Activated CD8-positive, alpha-beta T cell treated with anti-CD3 and anti-CD28 coated beads for 36 hours (primary cell): Measurements from ENCODE around the gene NKAIN2. TPM values are rescaled to one million over a fixed set of nuclear protein-coding genes. Genes with fewer than 3 reads are reported as not detected.

Source experiments
- ATAC-seq: fragments of 200-7000 bp; cut with Tn5 transposase; one replicate; pipeline ENCODE4 v1.10.0; 2021; ENCODE audit warnings: mild to moderate bottlenecking, moderate library complexity
- CTCF ChIA-PET: fragments of 350-600 bp; sonication (Branson Sonifier 250); formaldehyde crosslinking; loops from one replicate; lab custom pipeline; 2021; ENCODE audit warnings: antibody characterized with exemption; lab: Charles Lee
- POLR2A ChIA-PET: fragments of 350-600 bp; sonication (Branson Sonifier 250); formaldehyde crosslinking; loops from one replicate; lab custom pipeline; 2021; ENCODE audit warnings: antibody characterized with exemption; lab: Charles Lee
- DNase-seq: peaks from one replicate; pipeline ENCODE4 v3.0.0-alpha.2; 2020
- H3K27ac Mint-ChIP-seq: one replicate; pipeline ENCODE4 v1.8.0; 2021; ENCODE audit warnings: mild to moderate bottlenecking, mixed read lengths
- H3K27me3 Mint-ChIP-seq: one replicate; pipeline ENCODE4 v1.8.0; 2021; ENCODE audit warnings: mixed read lengths
- H3K36me3 Mint-ChIP-seq: one replicate; pipeline ENCODE4 v1.8.0; 2021; ENCODE audit warnings: low read depth, mixed read lengths
- H3K4me1 Mint-ChIP-seq: one replicate; pipeline ENCODE4 v1.8.0; 2021; ENCODE audit warnings: low read depth, mixed read lengths
- H3K4me3 Mint-ChIP-seq: one replicate; pipeline ENCODE4 v1.8.0; 2021; ENCODE audit warnings: mild to moderate bottlenecking, moderate library complexity, mixed read lengths
- H3K9me3 Mint-ChIP-seq: one replicate; pipeline ENCODE4 v1.8.0; 2021; ENCODE audit warnings: mixed read lengths
- CTCF ChIP-seq: fragments of 200-600 bp; IDR thresholded peaks from one replicate; pipeline ENCODE4 v1.8.0; 2022; ENCODE audit warnings: antibody characterized with exemption, mild to moderate bottlenecking
- intact Hi-C: fragments of 100-400 bp; cut with micrococcal nuclease; formaldehyde crosslinking; loops from one replicate; pipeline ENCODE4 v1.10.0; 2022
- total RNA-seq, 2 experiments: library from RNA; stranded (reverse); gene quantifications; one replicate each; pipeline ENCODE4 v1.2.3, GENCODE V29; 2021

NKAIN2 gene
- total RNA-seq, 2 experiments from 2014 or later = not detected

DNA sequence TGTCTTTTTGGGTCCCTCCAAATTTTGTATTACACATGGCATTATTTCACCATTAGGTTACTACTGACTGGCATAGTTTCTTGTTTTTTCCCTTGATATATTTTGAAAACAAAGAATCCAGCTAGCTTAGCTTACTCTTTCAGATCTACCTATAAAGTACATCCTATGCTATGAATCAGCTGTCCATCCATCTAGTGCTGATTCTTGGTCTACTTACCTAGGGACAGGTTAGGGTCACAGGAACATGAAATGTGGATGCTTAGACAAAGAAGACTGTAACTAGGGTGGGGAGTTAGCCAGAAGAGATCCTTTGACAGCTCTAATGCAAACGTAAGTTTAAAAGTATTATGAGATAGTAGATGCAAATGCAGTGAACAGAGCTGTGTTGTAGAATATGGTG is 91.7 kb downstream of the NKAIN2 start:
- no peak for ATAC-seq
- Mint-ChIP-seq H3K9me3 (no peaks in the 10 kb centered on the region), H3K27me3 (no peaks in the 10 kb centered on the region), H3K4me3 (no peak overlapping the region), H3K36me3 (no peaks in the 10 kb centered on the region), H3K27ac (no peak overlapping the region), H3K4me1 (no peaks in the 10 kb centered on the region)
- no peak for TF ChIP-seq CTCF
- no peak for DNase-seq
- CTCF ChIA-PET = no interaction called here
- intact Hi-C loops = no loop called here
- POLR2A ChIA-PET = no interaction called here

GRCh38 chr6:123895806-123896205 is 92.1 kb downstream of the NKAIN2 start:
- no peak overlapping the region for H3K27ac Mint-ChIP-seq
- ATAC-seq (no peak), DNase-seq (no peak)
- no peaks in the 10 kb centered on the region for H3K27me3 Mint-ChIP-seq
- no peaks in the 10 kb centered on the region for H3K4me1 Mint-ChIP-seq
- POLR2A ChIA-PET = no interaction called here
- CTCF ChIA-PET = no interaction called here
- intact Hi-C loops = no loop called here
- no peaks in the 10 kb centered on the region for H3K36me3 Mint-ChIP-seq
- no peak overlapping the region for H3K4me3 Mint-ChIP-seq
- TF ChIP-seq CTCF = no peak
- no peaks in the 10 kb centered on the region for H3K9me3 Mint-ChIP-seq

DNA sequence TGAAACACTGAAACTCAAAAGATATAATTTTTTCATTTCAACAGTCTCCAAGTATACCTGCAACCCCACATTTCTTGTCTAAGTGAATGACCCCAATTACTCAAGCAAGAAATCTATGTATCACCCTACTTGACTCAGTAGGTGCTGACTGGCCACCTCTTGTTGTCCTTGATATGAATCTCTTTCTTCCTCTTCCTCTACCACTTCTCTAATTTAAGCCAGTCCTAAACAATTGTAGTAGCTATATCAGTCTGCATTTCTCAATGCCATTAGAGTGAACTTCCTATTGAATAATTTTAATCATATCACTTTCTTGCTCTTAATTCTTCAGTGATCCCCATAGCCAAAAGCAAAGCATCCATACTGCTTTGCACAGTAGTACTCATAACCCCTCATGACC is 93.2 kb downstream of the NKAIN2 start:
- TF ChIP-seq CTCF = no peak
- H3K4me1 Mint-ChIP-seq = no peaks in the 10 kb centered on the region
- no peaks in the 10 kb centered on the region for H3K36me3 Mint-ChIP-seq
- DNase-seq (no peak), ATAC-seq (no peak)
- intact Hi-C loops = no loop called here
- H3K27me3 Mint-ChIP-seq = no peaks in the 10 kb centered on the region
- H3K4me3 Mint-ChIP-seq = no peak overlapping the region
- H3K9me3 Mint-ChIP-seq = no peaks in the 10 kb centered on the region
- ChIA-PET POLR2A (no interaction called here), CTCF (no interaction called here)
- no peak overlapping the region for H3K27ac Mint-ChIP-seq

DNA sequence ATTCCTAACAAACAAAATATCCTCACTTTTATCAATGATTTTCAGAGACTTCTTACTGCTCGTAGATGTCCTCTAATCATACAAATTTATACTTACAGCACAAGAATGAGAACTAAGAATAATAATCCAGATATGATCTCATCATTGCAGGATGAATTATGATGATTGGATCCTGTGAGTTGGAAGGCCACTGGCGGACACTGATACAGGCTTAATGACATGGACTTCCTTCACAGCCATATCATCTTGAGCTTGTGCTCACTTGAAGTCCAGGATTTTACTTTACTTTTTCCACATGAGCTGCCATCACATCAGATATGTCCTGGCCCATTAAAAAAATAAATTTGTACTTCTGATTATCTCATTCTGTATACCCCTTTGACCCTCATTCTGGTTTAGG is 94.3 kb downstream of the NKAIN2 start:
- no peak for TF ChIP-seq CTCF
- no peaks in the 10 kb centered on the region for H3K9me3 Mint-ChIP-seq
- no peaks in the 10 kb centered on the region for H3K36me3 Mint-ChIP-seq
- no peaks in the 10 kb centered on the region for H3K4me1 Mint-ChIP-seq
- ChIA-PET POLR2A (no interaction called here), CTCF (no interaction called here)
- no peak overlapping the region for H3K27ac Mint-ChIP-seq
- DNase-seq = no peak
- intact Hi-C loops = no loop called here
- no peaks in the 10 kb centered on the region for H3K27me3 Mint-ChIP-seq
- H3K4me3 Mint-ChIP-seq = no peak overlapping the region
- no peak for ATAC-seq

DNA sequence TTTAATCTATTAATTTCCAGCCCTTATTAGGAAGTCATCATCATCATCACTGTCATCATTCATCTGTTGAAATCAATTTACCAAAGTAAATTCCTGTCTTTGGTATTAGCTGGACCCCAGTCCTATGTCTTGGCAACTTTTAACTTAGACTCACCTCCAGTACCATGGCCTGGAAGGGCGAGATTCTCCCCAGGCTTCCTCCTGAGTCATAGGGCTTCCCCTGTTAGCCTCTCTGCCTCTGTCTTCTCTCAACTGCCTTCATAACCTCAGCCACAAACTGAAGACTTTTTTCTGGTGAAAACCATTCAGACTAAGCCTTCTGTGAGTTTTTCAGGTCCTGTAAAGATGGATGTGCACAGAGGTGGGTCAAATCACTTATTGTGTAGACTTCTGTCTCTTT is 95.0 kb downstream of the NKAIN2 start:
- no peak for TF ChIP-seq CTCF
- Mint-ChIP-seq H3K9me3 (no peaks in the 10 kb centered on the region), H3K36me3 (no peaks in the 10 kb centered on the region), H3K4me3 (no peak overlapping the region), H3K4me1 (no peaks in the 10 kb centered on the region), H3K27me3 (no peaks in the 10 kb centered on the region), H3K27ac (no peak overlapping the region)
- ATAC-seq (no peak), DNase-seq (no peak)
- intact Hi-C loops = no loop called here
- ChIA-PET POLR2A (no interaction called here), CTCF (no interaction called here)
